Fibroblast of skin of right biceps (primary cell): ENCODE measurements around the gene SPATA2.
"Not testable (repeated sequence)": the region's sequence is repeated elsewhere in the genome, so short reads cannot be mapped to it uniquely, and the experiment has no call there.

ENCODE experiments used
- DNase-seq: peaks from one replicate; pipeline ENCODE4 v3.0.0-alpha.2; 2013

The SPATA2 gene

GRCh38 chr20:49882171-49882970 lies 33.0 kb downstream of the SPATA2 start:
- DNase-seq: no peak

GRCh38 chr20:49880724-49881445 lies 34.4 kb downstream of the SPATA2 start:
- no peak for DNase-seq

GRCh38 chr20:49880177-49880576 lies 35.2 kb downstream of the SPATA2 start:
- DNase-seq: no peak

GRCh38 chr20:49878977-49879376 lies 36.4 kb downstream of the SPATA2 start:
- DNase-seq: no peak

GRCh38 chr20:49877386-49877921 lies 37.9 kb downstream of the SPATA2 start:
- DNase-seq: no peak

GRCh38 chr20:49874696-49875095 lies 40.6 kb downstream of the SPATA2 start:
- no peak for DNase-seq

GRCh38 chr20:49872056-49872455 lies 43.3 kb downstream of the SPATA2 start:
- no peak for DNase-seq

- DNase-seq: no peak
Observed at GRCh38 chr20:49871391-49871948, 43.9 kb downstream of the SPATA2 start.

GRCh38 chr20:49870261-49870660 lies 45.1 kb downstream of the SPATA2 start:
- DNase-seq: no peak

GRCh38 chr20:49868964-49869363 lies 46.4 kb downstream of the SPATA2 start:
- no peak for DNase-seq

- no peak for DNase-seq
Observed at GRCh38 chr20:49868538-49868937, 46.8 kb downstream of the SPATA2 start.

GRCh38 chr20:49867453-49868215 lies 47.7 kb downstream of the SPATA2 start:
- no peak for DNase-seq

GRCh38 chr20:49866051-49866450 lies 49.3 kb downstream of the SPATA2 start:
- peak; percentile 83 for DNase-seq

GRCh38 chr20:49865559-49865958 lies 49.8 kb downstream of the SPATA2 start:
- DNase-seq: peak; percentile 58

- no peak for DNase-seq
Observed at GRCh38 chr20:49863666-49864065, 51.7 kb downstream of the SPATA2 start.

GRCh38 chr20:49862607-49863200 lies 52.6 kb downstream of the SPATA2 start:
- DNase-seq: no peak

GRCh38 chr20:49861232-49861631 lies 54.1 kb downstream of the SPATA2 start:
- DNase-seq: not testable (repeated sequence)

GRCh38 chr20:49859807-49860206 lies 55.5 kb downstream of the SPATA2 start:
- no peak for DNase-seq

GRCh38 chr20:49859011-49859410 lies 56.3 kb downstream of the SPATA2 start:
- no peak for DNase-seq

GRCh38 chr20:49858076-49858585 lies 57.2 kb downstream of the SPATA2 start:
- DNase-seq: no peak

- DNase-seq: no peak
Observed at GRCh38 chr20:49856904-49857303, 58.4 kb downstream of the SPATA2 start.

- no peak for DNase-seq
Observed at GRCh38 chr20:49854190-49854875, 61.0 kb downstream of the SPATA2 start.
